Measurements from ENCODE around the gene MKLN1. TPM values are rescaled to one million over a fixed set of nuclear protein-coding genes. Genes with fewer than 3 reads are reported as not detected.
A peak's percentile ranks its signal among the peaks of the same experiment; 100 is the strongest.

Gene MKLN1
- total and polyA plus RNA-seq, 2 experiments from 2014 or later = 33.8 to 59.3 TPM

- no peaks in the 10 kb centered on the region for H3K27me3 ChIP-seq
- peaks cover 15% of the 10 kb centered on the region for H3K9me3 ChIP-seq (ENCODE audit: low read depth)
- peaks cover 33% of the 10 kb centered on the region for H4K20me1 ChIP-seq (ENCODE audit: insufficient read depth, poor library complexity, severe bottlenecking)
- no peaks in the 10 kb centered on the region for H3K36me3 ChIP-seq (replicated peaks; ENCODE audit: insufficient read depth, low read depth)
- H3K79me2 ChIP-seq = peaks cover 100% of the 10 kb centered on the region
- H3K9me2 ChIP-seq (replicated peaks; ENCODE audit: insufficient read depth) = no peaks in the 10 kb centered on the region
- H3K4me2 ChIP-seq = peak overlapping the region; percentile 22
- H2AFZ ChIP-seq = no peak overlapping the region
- no peaks in the 10 kb centered on the region for H3K4me1 ChIP-seq (ENCODE audit: insufficient read depth)
- no peak for TF ChIP-seq EZH2 (IDR thresholded peaks at IDR 0.05; ENCODE audit: borderline replicate concordance)
- no peak for TF ChIP-seq CTCF (IDR thresholded peaks at IDR 0.05; ENCODE audit: poor library complexity)
- no peak for TF ChIP-seq EZH2phosphoT487 (IDR thresholded peaks at IDR 0.05; ENCODE audit: low read depth, severe bottlenecking, unreplicated experiment)
- peak overlapping the region; percentile 25 for H3K27ac ChIP-seq
- no peak for DNase-seq (ENCODE audit: low spot score)
- H3K4me3 ChIP-seq = no peak overlapping the region
These were observed 10.5 kb downstream of the MKLN1 start for GRCh38 chr7:131338173-131338572.

GRCh38 chr7:131338691-131339390, 11.2 kb downstream of the MKLN1 start:
- DNase-seq (ENCODE audit: low spot score) = no peak
- no peaks in the 10 kb centered on the region for H3K9me2 ChIP-seq (replicated peaks; ENCODE audit: insufficient read depth)
- H3K79me2 ChIP-seq = peaks cover 100% of the 10 kb centered on the region
- H2AFZ ChIP-seq = no peak overlapping the region
- H3K27me3 ChIP-seq = no peaks in the 10 kb centered on the region
- 75% methylated on average over 7 of the region's 7 CpGs for WGBS (ENCODE audit: low lambda C conversion rate, missing lambda C conversion rate)
- no peak overlapping the region for H3K4me3 ChIP-seq
- peak overlapping the region; percentile 25 for H3K27ac ChIP-seq
- H3K4me1 ChIP-seq (ENCODE audit: insufficient read depth) = no peaks in the 10 kb centered on the region
- H3K9me3 ChIP-seq (ENCODE audit: low read depth) = peaks cover 15% of the 10 kb centered on the region
- TF ChIP-seq CTCF (IDR thresholded peaks at IDR 0.05; ENCODE audit: poor library complexity) (no peak), EZH2 (IDR thresholded peaks at IDR 0.05; ENCODE audit: borderline replicate concordance) (no peak), EZH2phosphoT487 (IDR thresholded peaks at IDR 0.05; ENCODE audit: low read depth, severe bottlenecking, unreplicated experiment) (no peak)
- no peaks in the 10 kb centered on the region for H3K36me3 ChIP-seq (replicated peaks; ENCODE audit: insufficient read depth, low read depth)
- H4K20me1 ChIP-seq (ENCODE audit: insufficient read depth, poor library complexity, severe bottlenecking) = peaks cover 40% of the 10 kb centered on the region
- peak overlapping the region; percentile 22 for H3K4me2 ChIP-seq

- no peaks in the 10 kb centered on the region for H3K9me2 ChIP-seq (replicated peaks; ENCODE audit: insufficient read depth)
- H3K36me3 ChIP-seq (replicated peaks; ENCODE audit: insufficient read depth, low read depth) = no peaks in the 10 kb centered on the region
- no peak overlapping the region for H3K4me2 ChIP-seq
- H3K79me2 ChIP-seq = peaks cover 100% of the 10 kb centered on the region
- TF ChIP-seq EZH2phosphoT487 (IDR thresholded peaks at IDR 0.05; ENCODE audit: low read depth, severe bottlenecking, unreplicated experiment) (no peak), EZH2 (IDR thresholded peaks at IDR 0.05; ENCODE audit: borderline replicate concordance) (no peak), CTCF (IDR thresholded peaks at IDR 0.05; ENCODE audit: poor library complexity) (no peak)
- H3K4me3 ChIP-seq = no peak overlapping the region
- 100% methylated on average over 1 of the region's 1 CpG for WGBS (ENCODE audit: low lambda C conversion rate, missing lambda C conversion rate)
- no peak for DNase-seq (ENCODE audit: low spot score)
- no peak overlapping the region for H3K27ac ChIP-seq
- no peaks in the 10 kb centered on the region for H3K27me3 ChIP-seq
- H3K4me1 ChIP-seq (ENCODE audit: insufficient read depth) = no peaks in the 10 kb centered on the region
- no peak overlapping the region for H2AFZ ChIP-seq
- H3K9me3 ChIP-seq (ENCODE audit: low read depth) = peaks cover 6% of the 10 kb centered on the region
- H4K20me1 ChIP-seq (ENCODE audit: insufficient read depth, poor library complexity, severe bottlenecking) = peaks cover 59% of the 10 kb centered on the region
These were observed 14.0 kb downstream of the MKLN1 start for GRCh38 chr7:131341690-131342089.
